MG63 (cell line): ENCODE results near the gene LUZP1. TPM values are rescaled to one million over a fixed set of nuclear protein-coding genes. Genes with fewer than 3 reads are reported as not detected.
A peak's percentile ranks its signal among the peaks of the same experiment; 100 is the strongest.

Source experiments
- DNase-seq: peaks from one replicate; pipeline ENCODE4 v3.0.0-alpha.2; 2020
- H3K27me3 ChIP-seq: fragments of 250-450 bp; sonication (Bioruptor Pico); 2 replicates; pipeline ENCODE4 v1.5.1; 2020; ENCODE audit warnings: mild to moderate bottlenecking, moderate library complexity
- H3K36me3 ChIP-seq: fragments of 250-450 bp; sonication (Bioruptor Pico); 2 replicates; pipeline ENCODE4 v1.5.1; 2020; ENCODE audit warnings: mild to moderate bottlenecking, moderate library complexity
- H3K4me3 ChIP-seq: fragments of 250-450 bp; sonication (Bioruptor Pico); 2 replicates; pipeline ENCODE4 v1.5.1; 2020; ENCODE audit warnings: mild to moderate bottlenecking, moderate library complexity
- H3K9me3 ChIP-seq: fragments of 250-450 bp; sonication (Bioruptor Pico); 2 replicates; pipeline ENCODE4 v1.5.1; 2020; ENCODE audit warnings: mild to moderate bottlenecking, moderate library complexity
- total RNA-seq: library from RNA; depleted of rRNA; stranded (reverse); fragments of >200 nt; shearing (Covaris generic); gene quantifications from 2 replicates; pipeline ENCODE4 v1.2.3, GENCODE V29; 2014; ENCODE audit warnings: low replicate concordance

LUZP1 gene
- total RNA-seq, 1 experiment from 2014 or later: 18.2 TPM

- no peak overlapping the region for H3K4me3 ChIP-seq
- no peaks in the 10 kb centered on the region; the same call in 1 of the 2 replicates for H3K36me3 ChIP-seq
- DNase-seq: no peak
- H3K27me3 ChIP-seq: no peaks in the 10 kb centered on the region
- no peaks in the 10 kb centered on the region for H3K9me3 ChIP-seq
These were observed 35.1 kb downstream of the LUZP1 start for GRCh38 chr1:23133587-23133986.

DNA sequence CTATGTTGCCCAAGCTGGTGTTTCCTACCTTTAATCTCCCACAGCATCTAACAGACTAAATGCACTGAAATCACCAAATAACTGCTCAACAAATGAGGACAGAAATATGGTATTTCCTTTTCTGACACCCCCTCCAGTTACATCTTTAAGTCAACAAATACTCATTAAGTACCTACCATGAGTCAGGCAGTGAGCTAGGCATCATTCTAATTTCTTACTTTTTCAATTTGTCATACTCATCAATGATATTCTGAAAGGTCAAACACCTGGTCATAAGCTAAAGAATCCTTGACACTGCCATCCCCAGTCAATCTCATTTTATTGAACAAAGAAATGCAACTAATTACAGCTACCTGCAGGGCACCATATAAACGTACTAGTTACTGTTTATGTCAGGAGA, 36.6 kb downstream of the LUZP1 start:
- DNase-seq: no peak
- Histone ChIP-seq H3K4me3 (no peak overlapping the region), H3K9me3 (no peaks in the 10 kb centered on the region), H3K27me3 (no peaks in the 10 kb centered on the region), H3K36me3 (no peaks in the 10 kb centered on the region; the same call in 1 of the 2 replicates)

DNA sequence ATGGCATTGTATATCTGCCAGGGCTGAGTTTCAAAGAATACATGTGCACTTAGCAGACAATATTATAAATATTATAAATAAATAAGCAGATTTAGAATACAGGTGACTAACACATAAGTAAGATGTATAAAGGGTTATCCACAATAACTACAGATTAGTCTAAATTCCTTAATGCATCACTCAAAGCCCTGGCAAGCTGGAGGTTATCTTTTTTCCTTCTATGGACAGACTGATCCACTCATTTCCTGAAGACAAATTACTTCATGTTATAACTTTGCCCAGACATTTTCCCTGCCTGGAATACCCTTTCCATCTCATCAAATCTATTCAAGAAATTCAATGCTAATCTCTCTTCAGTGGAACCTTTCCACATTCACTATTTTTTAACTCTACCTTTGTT, 38.8 kb downstream of the LUZP1 start:
- Histone ChIP-seq H3K27me3 (no peaks in the 10 kb centered on the region), H3K36me3 (no peaks in the 10 kb centered on the region), H3K9me3 (no peaks in the 10 kb centered on the region), H3K4me3 (no peak overlapping the region)
- DNase-seq: peak; percentile 35

DNA sequence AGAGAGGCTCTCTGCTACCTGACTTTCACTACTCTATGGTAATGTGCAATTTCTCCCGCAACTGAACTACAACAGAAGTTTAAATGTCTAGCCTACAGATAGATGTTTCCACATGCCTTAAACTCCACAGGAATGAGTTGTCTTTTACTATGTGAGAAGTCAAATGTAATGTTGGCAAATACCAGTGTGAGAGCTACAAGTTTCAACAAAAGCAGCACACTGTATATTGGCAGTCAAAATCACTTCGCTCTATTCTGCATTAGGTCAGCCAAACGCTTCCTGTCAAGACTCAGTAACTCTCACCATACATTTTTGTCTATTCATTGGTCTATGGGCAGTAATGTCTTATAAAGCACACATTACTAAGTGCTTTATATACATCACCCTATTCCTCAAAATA, 41.9 kb downstream of the LUZP1 start:
- Histone ChIP-seq H3K4me3 (no peak overlapping the region), H3K36me3 (no peaks in the 10 kb centered on the region), H3K9me3 (no peaks in the 10 kb centered on the region), H3K27me3 (no peaks in the 10 kb centered on the region)
- peak; percentile 34 for DNase-seq

DNA sequence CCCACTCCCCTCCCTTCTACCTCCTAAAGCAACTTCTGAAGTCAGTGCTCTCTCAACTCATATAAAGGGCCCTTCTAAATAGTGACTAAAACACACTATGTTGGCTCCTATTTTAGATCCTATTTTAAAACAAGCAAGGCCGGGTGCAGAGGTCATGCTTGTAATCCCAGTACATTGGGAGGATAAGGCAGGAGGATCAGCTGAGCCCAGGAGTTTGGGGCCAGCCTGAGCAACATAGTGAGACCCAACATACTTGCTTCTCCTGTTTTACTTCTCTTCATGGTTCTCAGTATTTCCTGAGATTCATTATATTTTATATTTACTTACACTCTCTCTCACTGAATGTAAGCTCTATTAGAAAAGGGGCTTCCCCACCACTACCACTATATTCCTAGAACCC, 42.5 kb downstream of the LUZP1 start:
- Histone ChIP-seq H3K36me3 (no peaks in the 10 kb centered on the region), H3K9me3 (no peaks in the 10 kb centered on the region), H3K4me3 (no peak overlapping the region), H3K27me3 (no peaks in the 10 kb centered on the region)
- DNase-seq: no peak

DNA sequence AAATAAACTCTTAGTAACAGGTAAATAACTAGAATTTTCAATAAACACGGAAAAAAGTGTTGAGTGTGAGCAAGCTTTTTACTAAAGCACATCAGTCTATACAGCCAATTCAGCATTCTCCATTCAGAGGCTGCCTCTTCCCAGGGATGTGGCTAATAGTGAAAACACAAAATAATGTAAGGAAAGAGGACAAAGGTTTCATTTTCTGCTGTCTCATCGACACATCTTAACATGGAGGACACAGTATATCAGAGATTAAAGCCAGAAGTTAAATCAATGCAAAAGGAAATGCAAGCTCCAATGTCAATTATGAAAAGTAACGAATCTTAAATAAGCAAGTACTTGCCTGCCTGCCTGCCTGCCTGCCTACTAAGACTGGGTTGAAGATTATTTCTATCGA, 43.2 kb downstream of the LUZP1 start:
- H3K36me3 ChIP-seq: no peaks in the 10 kb centered on the region
- no peaks in the 10 kb centered on the region for H3K27me3 ChIP-seq
- no peak for DNase-seq
- H3K4me3 ChIP-seq: no peak overlapping the region
- H3K9me3 ChIP-seq: no peaks in the 10 kb centered on the region

DNA sequence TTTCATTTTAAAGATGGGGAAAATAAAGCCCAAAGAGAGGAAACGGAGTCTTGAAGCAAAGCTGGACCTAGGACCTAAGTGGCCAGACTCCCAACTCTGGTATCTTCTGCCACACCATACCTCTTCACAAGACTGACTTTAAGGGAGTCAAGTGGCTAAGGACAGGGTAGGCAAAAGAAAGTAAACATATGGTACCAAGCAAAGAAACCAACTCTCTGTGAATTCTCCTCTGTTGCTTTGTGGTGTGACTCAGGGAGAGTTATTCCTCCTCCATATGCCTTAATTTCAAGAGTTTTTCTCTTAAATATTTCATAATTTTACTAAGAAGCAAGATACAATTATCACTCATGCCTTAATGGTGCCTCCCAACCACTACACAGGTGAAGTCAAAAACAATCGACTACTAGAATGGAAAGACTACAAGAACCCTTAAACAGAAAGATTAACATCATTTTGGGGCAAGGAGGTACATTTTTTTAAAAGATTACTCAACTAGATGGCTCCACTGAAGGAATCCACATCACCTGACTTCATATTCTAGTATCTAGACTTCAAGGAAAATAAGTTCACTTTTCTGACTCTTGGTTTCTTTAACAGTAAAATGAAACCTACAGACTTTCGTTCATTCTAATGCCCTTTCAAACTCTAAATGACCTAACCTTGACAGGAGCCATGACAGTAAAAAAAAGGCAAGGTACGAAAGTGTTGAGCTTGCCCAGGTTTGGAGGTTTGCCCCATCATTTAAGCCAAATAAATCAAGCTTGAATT, 44.2 kb downstream of the LUZP1 start:
- DNase-seq: no peak
- no peak overlapping the region for H3K4me3 ChIP-seq
- H3K36me3 ChIP-seq: no peaks in the 10 kb centered on the region
- no peaks in the 10 kb centered on the region for H3K27me3 ChIP-seq
- no peaks in the 10 kb centered on the region for H3K9me3 ChIP-seq

- H3K27me3 ChIP-seq: no peaks in the 10 kb centered on the region
- H3K9me3 ChIP-seq: no peaks in the 10 kb centered on the region
- H3K36me3 ChIP-seq: no peaks in the 10 kb centered on the region
These were observed 45.1 kb downstream of the LUZP1 start for GRCh38 chr1:23123528-23123927.

GRCh38 chr1:23122796-23123195, 45.9 kb downstream of the LUZP1 start:
- DNase-seq: no peak
- Histone ChIP-seq H3K27me3 (no peaks in the 10 kb centered on the region), H3K9me3 (no peaks in the 10 kb centered on the region), H3K4me3 (no peak overlapping the region), H3K36me3 (no peaks in the 10 kb centered on the region)

More at GRCh38 chr1:23123528-23123927, 45.1 kb downstream of the LUZP1 start:
- no peak overlapping the region for H3K4me3 ChIP-seq
- no peak for DNase-seq

DNA sequence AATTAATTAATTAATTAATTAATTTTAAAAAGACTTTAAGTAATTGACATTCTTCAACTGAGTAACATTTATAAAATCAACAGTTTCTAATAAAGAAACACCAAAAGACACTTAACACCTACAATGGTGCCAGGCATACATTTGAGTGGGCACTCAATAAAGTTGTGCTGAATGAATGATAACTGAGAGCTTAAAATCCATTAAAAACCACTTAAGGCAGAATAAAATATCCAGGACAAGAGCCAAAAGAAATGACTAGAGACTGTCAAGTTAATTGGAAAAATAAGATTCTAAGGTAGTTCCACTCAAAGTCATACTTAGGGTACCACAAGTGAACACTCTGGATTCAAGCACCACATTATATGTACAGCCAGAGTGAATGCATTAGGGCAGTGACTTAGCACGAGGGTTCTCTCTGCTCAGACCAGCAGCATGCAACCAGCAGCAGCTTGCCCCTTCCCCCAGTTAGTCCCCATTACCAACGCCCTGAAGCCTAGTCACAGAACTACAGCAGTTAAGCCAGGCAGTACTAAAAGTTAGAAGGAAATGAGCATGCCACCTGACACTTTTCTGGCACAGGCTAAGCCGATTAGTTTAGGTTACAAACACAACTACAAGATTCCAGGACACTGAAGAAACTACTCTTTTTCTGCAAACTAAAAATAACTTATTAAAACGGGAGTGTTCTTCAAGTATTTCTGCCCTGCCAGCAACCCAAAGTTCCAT, 46.5 kb downstream of the LUZP1 start:
- Histone ChIP-seq H3K27me3 (no peaks in the 10 kb centered on the region), H3K36me3 (no peaks in the 10 kb centered on the region), H3K9me3 (no peaks in the 10 kb centered on the region), H3K4me3 (no peak overlapping the region)
- peak; percentile 59 for DNase-seq

DNA sequence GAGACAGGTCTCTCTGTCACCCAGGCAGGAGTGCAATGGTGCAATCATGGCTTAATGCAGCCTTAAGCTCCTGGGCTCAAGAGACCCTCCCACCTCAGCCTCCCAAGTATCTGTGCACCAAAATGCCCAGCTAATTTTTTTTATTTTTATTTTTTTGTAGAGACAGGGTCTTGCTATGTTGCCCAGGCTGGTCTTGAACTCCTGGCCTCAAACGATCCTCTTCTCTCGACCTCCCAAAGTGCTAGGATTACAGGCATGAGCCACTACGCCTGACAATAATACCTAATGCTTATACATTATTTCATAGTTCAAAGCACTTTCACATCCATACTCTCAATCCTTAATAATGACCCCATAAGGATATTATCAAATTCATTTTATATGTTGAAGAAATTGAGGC, 48.3 kb downstream of the LUZP1 start:
- DNase-seq: no peak
- Histone ChIP-seq H3K36me3 (no peaks in the 10 kb centered on the region), H3K9me3 (no peaks in the 10 kb centered on the region), H3K27me3 (no peaks in the 10 kb centered on the region), H3K4me3 (no peak overlapping the region)

DNA sequence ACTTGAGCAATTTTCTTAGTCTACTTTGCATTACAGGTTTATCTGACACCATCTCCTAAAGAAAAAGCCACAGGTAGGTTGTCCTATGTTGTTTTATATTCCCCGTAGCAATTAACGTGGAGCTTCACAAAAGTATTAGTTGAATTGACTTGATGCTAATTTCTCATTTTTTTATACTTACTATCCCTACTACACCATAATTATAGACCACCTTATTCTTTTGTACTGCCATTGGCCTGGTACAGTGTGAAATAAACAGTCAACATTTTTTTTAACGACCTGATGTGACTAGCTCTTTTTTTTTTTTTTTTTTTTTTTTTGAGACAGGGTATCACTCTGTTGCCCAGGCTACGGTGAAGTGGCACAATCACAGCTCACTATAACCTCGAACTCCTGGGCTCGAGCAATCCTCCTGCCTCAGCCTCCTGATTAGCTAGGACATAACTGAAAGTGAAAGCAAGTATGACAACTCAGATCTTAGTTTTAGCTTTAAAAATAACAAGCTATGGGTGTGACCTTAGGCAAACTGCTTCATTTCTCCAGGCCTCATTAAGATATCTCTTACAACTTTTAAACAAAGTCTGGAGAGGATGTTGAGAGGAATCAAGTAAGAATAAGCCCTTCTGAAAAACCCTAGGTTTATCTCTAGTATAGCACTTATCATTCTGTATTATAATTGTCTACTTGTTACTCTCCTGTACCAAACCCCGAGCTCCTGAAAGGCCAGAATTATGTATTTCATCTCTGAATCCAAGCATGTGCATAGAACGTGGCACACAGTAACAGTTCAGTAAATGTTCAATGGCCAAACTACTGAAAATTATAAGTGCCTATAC, 49.5 kb downstream of the LUZP1 start:
- Histone ChIP-seq H3K4me3 (peak overlapping the region; percentile 15), H3K9me3 (no peaks in the 10 kb centered on the region), H3K36me3 (no peaks in the 10 kb centered on the region), H3K27me3 (no peaks in the 10 kb centered on the region)
- no peak for DNase-seq

GRCh38 chr1:23118407-23118806, 50.2 kb downstream of the LUZP1 start:
- no peak for DNase-seq
- no peak overlapping the region for H3K4me3 ChIP-seq
- no peaks in the 10 kb centered on the region for H3K27me3 ChIP-seq
- no peaks in the 10 kb centered on the region for H3K9me3 ChIP-seq
- H3K36me3 ChIP-seq: no peaks in the 10 kb centered on the region

GRCh38 chr1:23116921-23117699, 51.5 kb downstream of the LUZP1 start:
- no peak for DNase-seq
- no peaks in the 10 kb centered on the region for H3K9me3 ChIP-seq
- H3K4me3 ChIP-seq: no peak overlapping the region
- H3K27me3 ChIP-seq: no peaks in the 10 kb centered on the region
- H3K36me3 ChIP-seq: no peaks in the 10 kb centered on the region

GRCh38 chr1:23116216-23116836, 52.3 kb downstream of the LUZP1 start:
- no peak overlapping the region for H3K4me3 ChIP-seq
- no peaks in the 10 kb centered on the region for H3K9me3 ChIP-seq
- H3K27me3 ChIP-seq: no peaks in the 10 kb centered on the region
- DNase-seq: no peak
- no peaks in the 10 kb centered on the region for H3K36me3 ChIP-seq

DNA sequence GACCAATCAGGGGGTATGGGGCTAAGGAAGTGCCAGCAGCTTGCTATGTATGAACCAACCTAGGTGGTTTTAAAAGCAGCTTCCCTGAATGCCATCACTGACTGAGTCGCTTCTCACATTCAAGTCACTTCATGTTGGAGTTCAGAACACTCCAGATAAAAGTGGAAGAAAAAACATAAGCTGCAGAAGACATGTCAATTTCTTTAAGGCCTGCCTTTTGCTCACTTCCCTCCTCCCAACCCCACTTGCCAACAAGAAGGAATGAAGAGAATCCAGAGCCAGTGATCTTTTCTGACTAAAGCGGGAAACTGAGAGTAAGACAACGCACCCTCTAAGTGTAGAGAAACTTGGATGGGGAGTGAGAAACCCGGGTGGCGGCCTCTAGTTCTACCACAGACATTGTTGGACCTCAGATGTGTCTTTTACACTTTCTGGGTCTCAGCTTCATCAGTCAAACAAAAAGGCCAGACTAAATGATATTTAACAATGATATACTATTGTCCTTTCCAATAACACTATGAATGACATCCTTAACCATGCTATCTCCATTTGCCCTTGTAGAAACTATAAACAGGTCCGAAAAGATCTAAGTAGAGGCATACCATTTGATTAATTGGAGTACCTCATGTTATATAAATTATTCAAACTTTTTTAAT, 54.1 kb downstream of the LUZP1 start:
- peaks cover 3% of the 10 kb centered on the region; the same call in 1 of the 2 replicates for H3K36me3 ChIP-seq
- no peaks in the 10 kb centered on the region for H3K9me3 ChIP-seq
- H3K4me3 ChIP-seq: no peak overlapping the region
- no peaks in the 10 kb centered on the region for H3K27me3 ChIP-seq
- DNase-seq: no peak
